Neural progenitor cell (in vitro differentiated cells): Measurements from ENCODE around the gene SIPA1L3.

Source experiments
- EZH2 ChIP-seq: fragments of 200-600 bp; sonication (generic); IDR thresholded peaks from 2 replicates; pipeline ENCODE4 v1.6.1; 2017; ENCODE audit warnings: antibody characterized with exemption, mild to moderate bottlenecking, moderate library complexity
- TF ChIP-seq, protein P1 (sequence below): fragments of 200-600 bp; sonication (generic); IDR thresholded peaks from 2 replicates; pipeline ENCODE4 v1.5.1; 2017; ENCODE audit warnings: antibody characterized with exemption, mild to moderate bottlenecking

DNA sequence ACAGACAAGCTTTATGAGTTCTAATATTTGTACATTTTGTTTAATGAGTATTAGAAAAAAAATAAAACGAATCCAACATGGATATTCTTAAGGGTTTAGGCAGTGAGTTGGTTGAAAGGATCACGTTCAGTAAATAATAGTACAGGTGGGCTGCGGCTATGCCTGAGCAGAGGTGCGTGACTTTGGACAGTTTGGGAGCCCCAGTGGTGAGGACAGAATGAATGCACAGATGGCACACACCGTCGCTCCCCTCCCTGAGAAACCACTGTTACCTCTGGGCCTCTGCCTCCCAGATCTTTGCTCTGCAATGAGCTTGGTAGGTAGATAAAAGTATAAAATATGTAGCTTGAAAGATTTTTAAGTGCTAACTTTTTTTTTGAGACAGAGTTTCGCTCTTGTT is 153.3 kb downstream of the SIPA1L3 start:
- TF ChIP-seq, protein P1, sequence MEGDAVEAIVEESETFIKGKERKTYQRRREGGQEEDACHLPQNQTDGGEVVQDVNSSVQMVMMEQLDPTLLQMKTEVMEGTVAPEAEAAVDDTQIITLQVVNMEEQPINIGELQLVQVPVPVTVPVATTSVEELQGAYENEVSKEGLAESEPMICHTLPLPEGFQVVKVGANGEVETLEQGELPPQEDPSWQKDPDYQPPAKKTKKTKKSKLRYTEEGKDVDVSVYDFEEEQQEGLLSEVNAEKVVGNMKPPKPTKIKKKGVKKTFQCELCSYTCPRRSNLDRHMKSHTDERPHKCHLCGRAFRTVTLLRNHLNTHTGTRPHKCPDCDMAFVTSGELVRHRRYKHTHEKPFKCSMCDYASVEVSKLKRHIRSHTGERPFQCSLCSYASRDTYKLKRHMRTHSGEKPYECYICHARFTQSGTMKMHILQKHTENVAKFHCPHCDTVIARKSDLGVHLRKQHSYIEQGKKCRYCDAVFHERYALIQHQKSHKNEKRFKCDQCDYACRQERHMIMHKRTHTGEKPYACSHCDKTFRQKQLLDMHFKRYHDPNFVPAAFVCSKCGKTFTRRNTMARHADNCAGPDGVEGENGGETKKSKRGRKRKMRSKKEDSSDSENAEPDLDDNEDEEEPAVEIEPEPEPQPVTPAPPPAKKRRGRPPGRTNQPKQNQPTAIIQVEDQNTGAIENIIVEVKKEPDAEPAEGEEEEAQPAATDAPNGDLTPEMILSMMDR, result no peak
- TF ChIP-seq EZH2, result no peak
